ENCODE data around the gene RBP2.

The RBP2 gene

GRCh38 chr3:139480585-139480984, 4.3 kb upstream of the RBP2 start:
- no peak for DNase-seq

GRCh38 chr3:139477710-139478640, 1.7 kb upstream of the RBP2 start:
- DNase-seq, result no peak

DNA sequence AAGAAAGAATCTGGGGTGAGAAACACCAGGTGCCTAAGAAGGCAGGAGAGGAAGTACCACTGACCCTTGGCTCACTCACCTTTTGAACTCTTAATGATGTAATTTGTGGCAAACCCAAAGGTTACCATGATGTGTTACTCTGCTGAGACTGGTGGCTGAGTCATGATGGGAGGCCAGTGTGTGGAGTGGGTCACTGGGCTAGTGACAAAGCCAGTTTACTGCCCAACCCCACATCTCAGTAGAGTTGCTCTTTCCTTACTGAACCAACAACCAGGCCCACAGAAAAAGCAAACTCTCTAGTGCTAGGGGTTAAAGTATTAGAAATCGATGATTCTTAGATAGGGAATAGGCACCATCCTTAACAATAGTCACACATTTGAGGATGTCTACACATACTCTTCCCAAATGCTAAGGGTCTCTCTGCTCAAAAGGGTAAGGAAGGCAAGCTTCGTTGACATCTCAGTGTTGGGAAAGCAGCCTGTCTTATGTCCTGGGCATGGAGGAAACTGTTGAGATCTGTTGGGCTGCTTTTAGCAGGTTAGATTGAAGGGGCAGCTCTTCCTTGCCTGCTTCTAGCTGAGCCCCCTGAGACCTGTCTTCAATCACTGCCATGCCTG, 3.1 kb downstream of the RBP2 start:
- peak; percentile 20 for DNase-seq

GRCh38 chr3:139472380-139473010, 3.8 kb downstream of the RBP2 start:
- DNase-seq, result no peak

DNA sequence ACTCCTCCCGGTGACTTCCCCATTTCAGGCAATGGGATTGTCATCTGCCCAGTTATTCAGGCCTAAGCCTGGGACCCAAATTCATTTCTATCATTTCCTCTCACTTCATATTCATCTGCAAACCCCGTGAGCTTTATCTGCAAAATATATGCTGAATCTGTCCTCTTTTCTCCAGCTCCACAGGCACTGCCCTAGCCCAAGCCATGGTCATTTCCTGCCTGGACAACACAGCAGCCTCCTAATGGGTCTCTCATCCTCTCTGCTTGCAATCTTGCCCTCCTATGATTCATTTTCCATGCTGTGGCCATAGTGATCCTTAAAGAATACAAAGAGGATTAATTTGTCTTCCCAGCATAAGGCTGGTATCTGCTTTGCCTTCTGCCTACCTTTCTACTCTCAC, 6.1 kb downstream of the RBP2 start:
- no peak for DNase-seq

- DNase-seq, result no peak
Measured at GRCh38 chr3:139468399-139468798, 7.9 kb downstream of the RBP2 start.

DNA sequence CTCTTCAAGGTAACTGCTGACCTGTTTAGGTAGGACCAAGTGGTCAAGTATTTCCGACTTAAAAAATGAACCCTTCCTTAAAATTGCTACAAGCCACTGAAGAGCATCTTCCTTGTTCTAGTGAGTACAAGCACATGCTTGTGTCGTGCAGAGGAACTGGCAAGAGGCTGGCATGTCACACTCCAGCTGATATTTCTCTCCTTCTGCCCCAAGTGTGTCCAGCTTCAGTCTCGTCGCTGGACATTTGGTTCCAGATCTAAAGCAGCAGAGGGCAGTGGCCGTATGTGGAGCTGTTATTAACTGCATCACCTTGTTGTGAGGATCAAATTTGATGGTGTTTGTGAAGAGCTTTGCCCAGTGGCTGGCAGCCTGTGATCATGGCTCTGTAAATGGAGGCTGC, 10.0 kb downstream of the RBP2 start:
- DNase-seq, result no peak

GRCh38 chr3:139465636-139466035, 10.7 kb downstream of the RBP2 start:
- DNase-seq, result no peak

- no peak for DNase-seq
Measured at GRCh38 chr3:139463466-139463865, 12.8 kb downstream of the RBP2 start.

GRCh38 chr3:139460529-139460928, 15.8 kb downstream of the RBP2 start:
- no peak for DNase-seq

GRCh38 chr3:139460076-139460475, 16.2 kb downstream of the RBP2 start:
- DNase-seq, result no peak

GRCh38 chr3:139458348-139458747, 18.0 kb downstream of the RBP2 start:
- no peak for DNase-seq

DNA sequence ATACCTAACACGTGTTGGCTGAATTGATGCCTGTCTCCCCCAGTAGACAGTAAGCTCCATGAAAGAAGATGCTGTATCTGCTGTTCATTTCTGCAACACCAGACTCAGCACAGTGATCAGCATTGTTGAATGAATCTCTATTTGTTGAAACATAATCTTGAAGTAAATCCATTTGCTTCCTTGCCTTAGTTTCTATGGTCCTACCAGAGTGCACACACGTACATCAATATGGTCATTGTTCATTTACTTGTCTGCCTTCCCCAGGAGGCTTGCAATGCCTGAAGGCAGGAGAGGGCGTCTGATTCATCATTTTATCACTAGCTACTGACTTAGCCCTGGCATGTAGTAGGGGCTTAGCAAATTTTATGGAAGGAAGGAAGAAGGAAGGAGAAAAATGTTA, 19.2 kb downstream of the RBP2 start:
- no peak for DNase-seq

GRCh38 chr3:139456386-139456785, 19.9 kb downstream of the RBP2 start:
- no peak for DNase-seq

DNA sequence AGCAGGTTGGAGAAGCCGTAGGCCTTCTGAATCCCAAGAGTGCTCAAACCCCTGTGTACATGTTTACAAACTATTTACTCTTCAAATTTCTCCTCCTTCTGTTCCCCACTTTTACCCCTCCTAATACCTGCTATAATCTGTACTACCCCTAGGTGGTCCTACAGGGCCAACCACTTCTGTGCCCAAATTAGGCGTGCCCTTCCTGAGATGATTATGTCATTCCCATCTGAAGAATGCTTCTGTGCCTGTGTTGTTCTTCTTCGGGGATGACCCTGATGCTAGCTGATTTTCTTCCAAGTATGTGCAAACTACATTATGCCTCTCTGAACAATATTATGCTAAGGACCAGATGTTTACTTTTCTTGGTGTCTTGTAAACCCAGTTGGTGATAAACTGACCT, 20.5 kb downstream of the RBP2 start:
- DNase-seq, result peak; percentile 4

- DNase-seq, result no peak
Measured at GRCh38 chr3:139455206-139455605, 21.1 kb downstream of the RBP2 start.

GRCh38 chr3:139454346-139454745, 22.0 kb downstream of the RBP2 start:
- no peak for DNase-seq

- no peak for DNase-seq
Measured at GRCh38 chr3:139450159-139450558, 26.2 kb downstream of the RBP2 start.

DNA sequence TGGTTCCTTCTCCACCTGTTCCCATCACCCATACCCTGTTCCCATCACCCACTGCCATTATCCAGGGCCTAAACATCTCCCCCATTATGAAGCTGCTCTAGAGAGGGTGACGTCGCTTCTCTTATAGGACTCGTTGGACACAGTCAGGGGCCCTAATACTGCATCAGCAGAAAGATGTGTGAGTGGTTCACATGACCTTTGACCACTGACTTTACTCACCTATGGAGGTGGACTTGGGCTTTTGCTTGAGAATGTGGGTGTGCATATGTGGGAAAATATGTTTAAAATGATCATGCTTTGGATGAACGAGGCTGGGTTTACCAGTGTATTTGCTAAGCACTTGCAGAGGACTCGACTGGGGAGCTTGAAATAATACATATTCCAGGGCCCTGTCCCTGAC, 26.8 kb downstream of the RBP2 start:
- no peak for DNase-seq

DNA sequence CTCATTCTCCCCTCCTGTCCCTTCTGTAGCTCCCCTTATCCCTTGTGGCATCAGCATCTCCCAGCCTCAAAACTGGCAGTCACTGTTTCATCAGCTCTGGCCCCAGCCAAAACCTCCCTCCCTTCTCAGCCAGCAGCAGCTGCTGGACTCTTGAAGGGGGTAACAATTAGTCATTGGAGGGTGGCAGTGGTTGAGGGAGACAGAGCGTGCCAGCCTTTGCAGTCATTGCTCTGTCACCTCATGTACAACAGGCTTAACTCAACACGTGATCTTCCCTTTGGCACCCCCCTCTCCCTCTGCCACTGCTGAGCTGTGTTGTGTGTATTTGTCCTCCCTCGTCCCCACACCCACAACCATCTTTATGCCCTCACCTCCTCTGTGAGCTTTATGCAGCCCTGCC, 28.2 kb downstream of the RBP2 start:
- DNase-seq, result no peak

DNA sequence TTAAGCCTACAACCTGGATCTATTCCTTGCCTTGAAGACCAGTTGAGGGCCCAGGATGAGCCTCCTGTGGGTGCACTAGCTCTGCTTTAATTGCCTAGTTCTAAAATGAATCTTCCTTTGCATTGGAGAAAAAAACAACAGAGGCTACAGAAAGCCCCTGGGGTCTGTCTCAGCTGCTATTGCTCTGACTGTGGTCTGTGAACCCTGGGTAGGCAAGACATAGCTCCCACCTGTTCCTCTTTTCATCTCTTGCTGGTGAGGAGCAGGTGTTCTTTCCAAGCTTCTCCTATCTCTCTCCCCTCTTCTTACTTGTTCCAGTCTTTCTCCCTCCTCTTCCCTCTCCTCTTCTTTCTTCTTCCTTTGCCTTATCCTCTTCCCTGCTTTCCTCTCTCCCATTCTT, 28.8 kb downstream of the RBP2 start:
- DNase-seq, result no peak

GRCh38 chr3:139444446-139444845, 31.9 kb downstream of the RBP2 start:
- no peak for DNase-seq

DNA sequence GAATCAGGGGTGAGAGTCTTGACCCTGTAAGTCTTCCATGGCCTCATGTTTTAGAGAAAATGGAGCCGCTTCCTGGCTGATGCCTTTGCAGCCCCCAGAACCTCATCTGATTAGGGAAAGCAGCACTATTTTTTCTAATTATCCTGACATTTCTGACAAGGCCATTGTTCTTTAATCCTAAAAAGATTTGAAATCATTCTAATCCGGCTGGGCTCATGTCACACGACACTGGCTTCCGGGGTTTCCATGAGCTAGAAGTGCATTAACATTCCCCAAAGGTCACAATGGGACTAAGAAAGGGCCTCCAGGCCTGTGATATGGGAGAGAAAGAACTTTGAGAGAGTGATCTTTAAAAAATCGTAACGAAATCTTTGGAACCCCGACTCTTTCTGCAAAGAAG, 33.1 kb downstream of the RBP2 start:
- DNase-seq, result no peak

DNA sequence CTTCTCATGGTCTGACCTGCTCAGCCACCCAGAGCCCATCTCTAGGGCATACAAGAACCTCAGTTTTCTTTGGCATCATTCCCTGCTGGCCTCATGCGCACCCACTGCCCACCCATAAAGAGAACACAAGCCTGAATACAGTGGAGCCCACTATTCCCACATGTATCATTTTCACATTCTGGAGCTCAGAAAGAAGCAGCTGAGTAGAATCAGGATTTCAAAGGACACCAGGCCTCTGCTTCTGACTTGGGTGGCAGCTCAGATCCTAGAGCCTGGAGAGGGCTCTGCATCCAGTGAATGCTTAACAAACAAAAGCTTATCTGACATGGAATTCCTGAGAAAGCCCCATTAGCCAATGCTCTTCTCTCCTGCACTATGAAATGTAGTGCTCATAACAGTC, 34.7 kb downstream of the RBP2 start:
- DNase-seq, result no peak

Measured in OCI-M1 (cell line).